NCI-H2029 treated with DMSO at 0.1 percent for 48 hours (cell line): ENCODE results near the gene CGB2.

Experiments used
- DNase-seq: peaks from one replicate; lab custom pipeline; 2025; lab: John Stamatoyannopoulos, UW

The CGB2 gene

GRCh38 chr19:49067554-49067953 is 35.9 kb downstream of the CGB2 start:
- no peak for DNase-seq

- DNase-seq: no peak
These were observed 37.3 kb downstream of the CGB2 start for GRCh38 chr19:49069026-49069425.

- DNase-seq: no peak
These were observed 38.7 kb downstream of the CGB2 start for GRCh38 chr19:49070416-49070815.

GRCh38 chr19:49071860-49072547 is 40.3 kb downstream of the CGB2 start:
- no peak for DNase-seq

GRCh38 chr19:49073514-49074378 is 42.1 kb downstream of the CGB2 start:
- DNase-seq: no peak

- peak; percentile 71 for DNase-seq
These were observed 43.2 kb downstream of the CGB2 start for GRCh38 chr19:49074869-49075268.

- no peak for DNase-seq
These were observed 48.7 kb downstream of the CGB2 start for GRCh38 chr19:49080392-49080791.

GRCh38 chr19:49081273-49081672 is 49.6 kb downstream of the CGB2 start:
- DNase-seq: no peak
